T-helper 17 cell (primary cell): ENCODE measurements around the gene TGFB2. TPM values are rescaled to one million over a fixed set of nuclear protein-coding genes. Genes with fewer than 3 reads are reported as not detected.

Experiments
- total RNA-seq, 4 donors: library from RNA in 2 of 4; stranded (reverse) in 2 of 4; gene quantifications; one replicate each; pipeline ENCODE4 v1.2.3 and lab custom pipeline; 2022 to 2026

Gene TGFB2
- total RNA-seq, 2 donors from 2014 or later: 0.17 to 3.0 TPM

Other genes with a start within 250 kb of the TGFB2 start
- 10 to 100 TPM; 13.7 to 21.9 TPM for gene RRP15, start 60.0 kb upstream of the TGFB2 start, total RNA-seq